Thymus (tissue), 11 donors: ENCODE results near the gene APBB2. TPM values are rescaled to one million over a fixed set of nuclear protein-coding genes. Genes with fewer than 3 reads are reported as not detected.

Source experiments
- DNase-seq, 9 donors: peaks; one replicate each; pipeline ENCODE4 v3.0.0-alpha.2; 2013; ENCODE audit warnings: low spot score in 9 of 9, low read depth in 6 of 9, missing footprints in 1 of 9
- H3K27ac ChIP-seq, 2 donors: one replicate each; pipeline ENCODE4 v1.5.1; 2013; ENCODE audit warnings: control low read depth in 1 of 2, low read depth in 1 of 2, low read length in 1 of 2, mild to moderate bottlenecking in 1 of 2, moderate library complexity in 1 of 2
- H3K27me3 ChIP-seq, 2 donors: one replicate each; pipeline ENCODE4 v1.5.1; 2013; ENCODE audit warnings: low read length in 1 of 2; ENCODE audit not compliant: control insufficient read depth in 2 of 2, insufficient read depth in 1 of 2
- H3K36me3 ChIP-seq, 2 donors: one replicate each; pipeline ENCODE4 v1.5.1; 2013; ENCODE audit warnings: low read length in 1 of 2, mild to moderate bottlenecking in 1 of 2, moderate library complexity in 1 of 2; ENCODE audit not compliant: control insufficient read depth in 2 of 2, insufficient read depth in 2 of 2
- H3K4me1 ChIP-seq, 2 donors: one replicate each; pipeline ENCODE4 v1.5.1; 2013; ENCODE audit warnings: low read length in 2 of 2; ENCODE audit not compliant: control insufficient read depth in 2 of 2, insufficient read depth in 2 of 2
- H3K4me3 ChIP-seq, 2 donors: one replicate each; pipeline ENCODE4 v1.5.1; 2013; ENCODE audit warnings: low read length in 2 of 2, control low read depth in 1 of 2, mild to moderate bottlenecking in 1 of 2
- H3K9me3 ChIP-seq, 2 donors: one replicate each; pipeline ENCODE4 v1.5.1; 2013; ENCODE audit warnings: low read length in 1 of 2, mild to moderate bottlenecking in 1 of 2; ENCODE audit not compliant: control insufficient read depth in 2 of 2, insufficient read depth in 1 of 2
- WGBS: extraction: QIAGEN DNeasy Blood & Tissue Kit; methylation state at CpG from one replicate; pipeline ENCODE4 v1.1.7; 2013; 5-methylcytosine and 5-hydroxymethylcytosine counted together
- polyA plus RNA-seq: library from polyadenylated mRNA; stranded (reverse); fragments of 200-250 nt; gene quantifications from one replicate; pipeline ENCODE4 v1.2.3, GENCODE V29; 2013
- total RNA-seq: library from RNA; stranded (reverse); fragments of 120-200 nt; gene quantifications from one replicate; pipeline ENCODE4 v1.2.4, GENCODE V29; 2013
- donor health status: healthy.

The APBB2 gene
- total and polyA plus RNA-seq, 2 donors = 10.0 to 20.2 TPM

DNA sequence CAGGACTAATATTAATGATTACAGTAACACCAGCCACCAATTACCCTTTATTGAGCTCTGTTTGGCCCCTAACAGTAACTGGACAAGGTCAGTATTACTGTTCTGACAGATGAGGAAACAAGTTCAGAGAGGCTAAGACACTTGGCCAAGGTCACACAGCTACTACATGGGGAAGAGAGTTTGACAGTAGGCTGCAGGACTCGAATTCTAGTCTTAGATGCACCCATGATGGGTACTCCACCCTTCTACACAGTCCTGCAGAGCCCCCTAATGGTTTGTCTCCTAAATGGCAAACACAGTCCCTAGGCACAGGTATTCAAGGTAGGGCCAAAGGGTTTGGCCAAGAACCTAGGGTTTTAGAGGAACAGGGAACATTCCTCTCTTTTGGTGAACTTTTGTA is 370.6 kb downstream of the APBB2 start:
- H3K4me3 ChIP-seq = no peak overlapping the region
- H3K27ac ChIP-seq = no peak overlapping the region
- no peaks in the 10 kb centered on the region for H3K4me1 ChIP-seq
- H3K36me3 ChIP-seq = no peaks in the 10 kb centered on the region
- WGBS = 77% methylated on average over 1 of the region's 1 CpG
- no peaks in the 10 kb centered on the region for H3K9me3 ChIP-seq
- H3K27me3 ChIP-seq = no peaks in the 10 kb centered on the region
- peak in 2 of 9 donors; percentile 24 to 47 for DNase-seq

DNA sequence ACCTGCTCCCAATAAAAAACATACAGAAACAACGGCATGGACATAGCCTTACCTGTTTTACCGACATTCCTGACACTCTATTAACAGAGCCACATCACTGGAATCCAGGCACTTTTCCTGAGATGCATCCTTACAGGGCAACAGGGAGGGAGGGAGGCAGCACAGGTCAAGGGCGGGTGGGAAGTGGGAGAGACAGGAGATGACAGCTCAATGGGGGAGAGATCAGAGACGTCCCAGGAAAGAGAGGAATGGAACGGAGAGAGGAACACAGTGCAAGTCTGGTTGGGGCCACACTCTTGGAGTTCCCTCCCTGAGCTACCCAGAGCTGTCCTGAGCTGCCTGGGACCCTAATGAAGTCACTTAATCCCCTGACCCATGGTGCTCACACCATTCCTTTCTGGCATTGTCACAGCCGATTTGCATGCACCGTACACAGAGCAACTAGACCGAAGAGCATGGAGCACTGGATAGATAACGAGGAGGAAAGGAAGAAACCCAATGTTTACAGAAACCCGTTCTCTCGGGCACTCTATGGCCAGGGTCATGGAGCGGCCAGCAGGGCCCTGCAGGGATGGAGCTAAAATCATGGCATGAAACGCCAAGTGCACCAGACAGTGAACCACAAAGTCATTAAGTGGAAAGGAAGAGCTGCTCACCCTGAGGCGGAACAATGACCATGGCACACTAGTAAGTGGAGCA is 371.5 kb downstream of the APBB2 start:
- H3K9me3 ChIP-seq = no peaks in the 10 kb centered on the region
- no peak for DNase-seq
- 93% methylated on average over 14 of the region's 14 CpGs for WGBS
- no peaks in the 10 kb centered on the region for H3K4me1 ChIP-seq
- H3K4me3 ChIP-seq = no peak overlapping the region
- no peaks in the 10 kb centered on the region for H3K27me3 ChIP-seq
- no peak overlapping the region for H3K27ac ChIP-seq
- H3K36me3 ChIP-seq = no peaks in the 10 kb centered on the region

DNA sequence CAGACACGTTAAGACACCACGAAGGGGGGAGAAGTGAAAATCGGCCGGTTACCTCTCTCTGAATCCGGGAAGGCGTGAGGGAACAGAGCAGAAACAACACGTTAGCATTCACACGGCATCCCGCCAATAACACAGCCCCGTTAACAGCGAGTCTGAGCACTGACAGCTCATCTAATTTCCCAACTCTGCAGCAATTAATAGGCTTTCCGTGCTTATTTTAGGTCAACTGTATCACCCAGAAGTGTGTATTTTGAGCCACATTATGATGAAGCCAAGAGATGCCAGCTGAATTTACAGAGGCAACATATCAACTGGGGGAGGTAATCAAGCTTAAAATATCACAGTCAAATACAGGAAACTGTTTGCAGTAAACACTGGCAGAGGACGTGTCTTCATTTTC is 372.0 kb downstream of the APBB2 start:
- 92% methylated on average over 13 of the region's 13 CpGs for WGBS
- Histone ChIP-seq H3K4me1 (no peaks in the 10 kb centered on the region), H3K27me3 (no peaks in the 10 kb centered on the region), H3K4me3 (no peak overlapping the region), H3K9me3 (no peaks in the 10 kb centered on the region), H3K36me3 (no peaks in the 10 kb centered on the region), H3K27ac (no peak overlapping the region)
- DNase-seq = no peak

GRCh38 chr4:40840985-40841571 is 373.3 kb downstream of the APBB2 start:
- H3K27me3 ChIP-seq = no peaks in the 10 kb centered on the region
- H3K4me1 ChIP-seq = no peaks in the 10 kb centered on the region
- H3K27ac ChIP-seq = peak overlapping the region in 1 of 2 donors; percentile 21
- H3K9me3 ChIP-seq = no peaks in the 10 kb centered on the region
- H3K36me3 ChIP-seq = no peaks in the 10 kb centered on the region
- H3K4me3 ChIP-seq = no peak overlapping the region
- 76% methylated on average over 7 of the region's 7 CpGs for WGBS
- DNase-seq = peak; percentile 41 to 86 (median 63)

DNA sequence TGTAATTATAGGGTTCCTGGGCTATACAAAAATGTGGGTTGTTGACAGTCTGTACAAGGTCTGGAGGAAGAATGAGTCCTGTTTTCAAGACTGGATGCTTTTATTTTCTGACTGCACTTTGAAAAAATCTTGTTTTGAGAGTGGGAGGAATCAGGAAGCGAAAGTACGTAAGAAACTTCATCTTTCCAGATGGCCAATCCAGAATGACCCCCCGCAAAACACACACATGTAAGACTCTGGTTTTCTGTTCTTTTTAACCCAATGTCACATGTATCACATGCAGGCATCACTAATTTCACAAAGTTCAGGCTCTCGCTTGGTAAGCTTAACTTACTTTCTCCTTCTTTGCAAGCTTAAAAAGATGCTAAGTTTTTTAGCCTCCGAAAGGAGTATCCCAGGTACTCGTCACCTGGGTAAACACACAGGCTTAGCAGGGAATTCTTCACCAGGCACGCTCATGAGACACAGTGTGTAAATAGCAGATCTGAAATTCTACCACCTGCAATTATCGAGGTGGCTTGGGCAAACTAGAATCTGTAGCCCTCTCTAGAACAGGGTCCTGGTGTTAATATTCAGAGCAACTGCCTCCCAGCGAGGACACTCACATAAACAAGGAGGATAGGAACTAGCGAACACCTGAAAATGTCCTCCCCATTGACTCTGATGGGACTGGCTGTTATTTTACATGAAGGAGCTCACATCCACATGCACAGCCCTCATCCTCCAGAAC is 373.9 kb downstream of the APBB2 start:
- 97% methylated on average over 10 of the region's 10 CpGs for WGBS
- Histone ChIP-seq H3K9me3 (no peaks in the 10 kb centered on the region), H3K27me3 (no peaks in the 10 kb centered on the region), H3K27ac (no peak overlapping the region), H3K36me3 (no peaks in the 10 kb centered on the region), H3K4me1 (no peaks in the 10 kb centered on the region), H3K4me3 (no peak overlapping the region)
- DNase-seq = no peak

- WGBS = 92% methylated on average over 4 of the region's 4 CpGs
- DNase-seq = no peak
- no peak overlapping the region for H3K4me3 ChIP-seq
- no peak overlapping the region for H3K27ac ChIP-seq
- H3K27me3 ChIP-seq = no peaks in the 10 kb centered on the region
- no peaks in the 10 kb centered on the region for H3K9me3 ChIP-seq
- no peaks in the 10 kb centered on the region for H3K4me1 ChIP-seq
- no peaks in the 10 kb centered on the region for H3K36me3 ChIP-seq
These were observed 375.6 kb downstream of the APBB2 start for GRCh38 chr4:40838742-40839141.

GRCh38 chr4:40837094-40837870 is 377.1 kb downstream of the APBB2 start:
- H3K36me3 ChIP-seq = no peaks in the 10 kb centered on the region
- 96% methylated on average over 16 of the region's 16 CpGs for WGBS
- H3K27ac ChIP-seq = no peak overlapping the region
- no peak overlapping the region for H3K4me3 ChIP-seq
- no peaks in the 10 kb centered on the region for H3K27me3 ChIP-seq
- no peaks in the 10 kb centered on the region for H3K4me1 ChIP-seq
- H3K9me3 ChIP-seq = no peaks in the 10 kb centered on the region
- DNase-seq = no peak

GRCh38 chr4:40833212-40833611 is 381.1 kb downstream of the APBB2 start:
- Histone ChIP-seq H3K9me3 (no peaks in the 10 kb centered on the region), H3K27me3 (no peaks in the 10 kb centered on the region), H3K4me1 (peaks cover 0 to 2% of the 10 kb centered on the region in 2 donors), H3K36me3 (no peaks in the 10 kb centered on the region), H3K4me3 (no peak overlapping the region), H3K27ac (no peak overlapping the region)
- no peak for DNase-seq
- 98% methylated on average over 11 of the region's 11 CpGs for WGBS

- H3K27ac ChIP-seq = no peak overlapping the region
- no peaks in the 10 kb centered on the region for H3K36me3 ChIP-seq
- H3K9me3 ChIP-seq = no peaks in the 10 kb centered on the region
- 88% methylated on average over 11 of the region's 11 CpGs for WGBS
- H3K4me1 ChIP-seq = peaks cover 0 to 2% of the 10 kb centered on the region in 2 donors
- H3K27me3 ChIP-seq = no peaks in the 10 kb centered on the region
- no peak for DNase-seq
- H3K4me3 ChIP-seq = no peak overlapping the region
These were observed 382.2 kb downstream of the APBB2 start for GRCh38 chr4:40832175-40832574.
